WI38 (cell line): Measurements from ENCODE around the gene SNPH.

ENCODE experiments used
- H3K4me3 ChIP-seq: 2 replicates; pipeline ENCODE4 v1.5.1; 2011; ENCODE audit warnings: low read depth, mild to moderate bottlenecking, control low read depth, low read length
- TF ChIP-seq, protein P1 (sequence below): IDR thresholded peaks from 2 replicates; pipeline ENCODE4 v1.5.1; 2012; ENCODE audit warnings: low read depth, mild to moderate bottlenecking, control low read depth, low read length

Gene SNPH

DNA sequence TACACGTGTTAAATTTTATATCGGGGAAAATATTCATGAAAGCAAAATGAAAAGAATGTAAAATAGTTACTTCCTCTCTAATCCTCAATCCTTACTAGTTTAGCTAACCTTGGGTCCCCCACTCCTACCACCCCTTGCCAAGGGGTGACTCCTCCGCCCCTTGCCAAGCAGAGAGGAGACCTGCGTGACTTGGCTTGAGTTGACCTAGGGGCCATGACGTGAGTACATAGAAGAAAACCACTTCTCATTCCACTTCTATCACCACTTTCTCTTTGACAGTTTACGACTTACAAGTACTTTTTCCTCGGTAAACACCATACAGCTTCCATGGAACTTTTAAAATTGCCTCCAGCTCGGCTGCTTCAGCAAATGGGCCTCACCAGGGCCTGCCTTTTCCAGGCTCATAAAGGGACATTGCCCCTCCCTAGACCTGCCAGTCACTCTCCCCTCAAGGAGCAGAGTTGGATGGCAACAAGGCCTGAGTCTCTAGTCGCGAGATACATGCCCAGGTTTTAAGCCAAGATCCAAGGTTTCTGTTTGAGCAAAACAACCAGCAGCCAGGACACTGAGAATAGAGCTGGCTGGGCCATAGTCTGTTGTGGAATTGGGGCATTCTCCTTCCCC is 32.9 kb downstream of the SNPH start:
- H3K4me3 ChIP-seq: no peak overlapping the region
- TF ChIP-seq, protein P1, sequence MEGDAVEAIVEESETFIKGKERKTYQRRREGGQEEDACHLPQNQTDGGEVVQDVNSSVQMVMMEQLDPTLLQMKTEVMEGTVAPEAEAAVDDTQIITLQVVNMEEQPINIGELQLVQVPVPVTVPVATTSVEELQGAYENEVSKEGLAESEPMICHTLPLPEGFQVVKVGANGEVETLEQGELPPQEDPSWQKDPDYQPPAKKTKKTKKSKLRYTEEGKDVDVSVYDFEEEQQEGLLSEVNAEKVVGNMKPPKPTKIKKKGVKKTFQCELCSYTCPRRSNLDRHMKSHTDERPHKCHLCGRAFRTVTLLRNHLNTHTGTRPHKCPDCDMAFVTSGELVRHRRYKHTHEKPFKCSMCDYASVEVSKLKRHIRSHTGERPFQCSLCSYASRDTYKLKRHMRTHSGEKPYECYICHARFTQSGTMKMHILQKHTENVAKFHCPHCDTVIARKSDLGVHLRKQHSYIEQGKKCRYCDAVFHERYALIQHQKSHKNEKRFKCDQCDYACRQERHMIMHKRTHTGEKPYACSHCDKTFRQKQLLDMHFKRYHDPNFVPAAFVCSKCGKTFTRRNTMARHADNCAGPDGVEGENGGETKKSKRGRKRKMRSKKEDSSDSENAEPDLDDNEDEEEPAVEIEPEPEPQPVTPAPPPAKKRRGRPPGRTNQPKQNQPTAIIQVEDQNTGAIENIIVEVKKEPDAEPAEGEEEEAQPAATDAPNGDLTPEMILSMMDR: no peak

DNA sequence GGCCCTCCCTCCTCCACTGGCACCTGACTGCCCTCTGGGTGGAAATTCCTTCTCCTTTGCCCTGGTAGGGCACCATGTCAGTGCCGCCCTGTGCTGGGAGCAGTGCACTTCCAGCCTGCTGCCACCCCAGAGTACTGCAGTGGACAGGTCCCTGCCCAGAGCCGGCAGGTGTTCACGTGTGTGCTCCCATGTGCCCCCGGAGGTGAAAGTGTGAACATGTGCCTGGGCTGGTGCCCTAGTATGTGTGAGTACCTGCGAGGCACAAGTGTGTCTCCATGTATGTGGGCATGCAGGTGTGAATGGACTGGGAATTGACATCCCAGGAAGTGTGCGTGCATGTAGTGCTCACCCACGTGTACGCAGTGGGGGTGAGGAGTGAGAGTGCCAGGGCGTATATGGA is 33.4 kb downstream of the SNPH start:
- TF ChIP-seq, protein P1: no peak
- H3K4me3 ChIP-seq: no peak overlapping the region

DNA sequence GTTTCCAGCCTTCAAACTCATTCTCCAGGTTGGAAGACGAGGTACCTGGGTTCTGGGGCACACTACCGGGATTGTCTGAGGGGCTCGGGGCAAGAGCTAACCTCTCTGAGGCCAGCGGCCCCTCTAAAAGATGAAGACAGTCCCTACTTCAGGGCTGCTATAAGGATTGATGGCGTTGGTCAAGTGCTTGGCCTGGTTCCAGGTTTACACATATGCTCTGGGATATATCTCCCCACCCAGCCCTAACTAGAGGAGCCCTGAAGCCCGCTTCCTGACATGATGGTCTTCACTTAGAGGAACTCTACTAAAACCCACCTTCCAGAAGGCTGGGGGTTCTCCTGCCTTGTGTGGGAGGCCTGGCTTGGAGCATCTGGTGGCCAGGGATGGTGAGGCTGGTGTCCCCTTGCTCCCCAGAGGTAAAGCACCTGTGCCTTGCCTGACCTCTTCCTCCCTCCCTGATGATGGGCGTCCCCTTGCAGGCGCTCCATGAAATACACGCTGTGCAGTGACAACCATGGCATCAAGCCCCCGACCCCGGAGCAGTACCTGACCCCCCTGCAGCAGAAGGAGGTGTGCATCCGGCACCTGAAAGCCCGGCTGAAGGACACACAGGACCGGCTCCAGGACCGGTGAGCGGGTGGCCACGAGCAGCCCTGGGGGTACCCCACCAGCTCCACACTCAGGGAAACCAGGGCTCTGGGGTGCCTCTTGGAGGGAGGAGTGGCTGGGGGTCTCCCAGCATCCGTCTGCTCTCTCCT is 34.2 kb downstream of the SNPH start:
- H3K4me3 ChIP-seq: no peak overlapping the region
- TF ChIP-seq, protein P1: no peak

DNA sequence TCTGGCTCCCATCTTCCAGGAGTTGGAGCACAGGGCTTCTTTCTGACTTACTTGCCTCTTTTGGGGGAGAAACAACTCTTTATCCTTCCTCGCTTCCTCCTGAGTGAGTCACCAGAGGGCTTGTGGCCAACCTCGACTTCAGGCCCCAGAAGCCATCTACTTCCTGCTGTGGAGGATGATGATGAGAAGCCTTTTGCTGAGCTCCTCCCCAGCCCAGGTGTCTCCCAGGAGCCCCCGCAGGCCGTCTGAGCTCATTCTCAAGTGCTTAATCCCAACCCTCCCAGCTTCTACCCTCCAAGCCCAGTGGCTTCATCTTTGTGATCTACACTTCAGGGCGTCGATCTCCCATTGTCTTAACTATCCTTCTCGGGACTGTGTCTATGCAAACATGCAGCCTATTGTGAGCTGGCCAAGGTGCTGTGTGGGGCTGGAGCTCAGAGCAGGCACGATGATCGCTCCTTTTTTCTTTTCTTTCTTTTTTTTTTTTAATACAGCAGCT is 35.0 kb downstream of the SNPH start:
- TF ChIP-seq, protein P1: no peak
- H3K4me3 ChIP-seq: no peak overlapping the region

DNA sequence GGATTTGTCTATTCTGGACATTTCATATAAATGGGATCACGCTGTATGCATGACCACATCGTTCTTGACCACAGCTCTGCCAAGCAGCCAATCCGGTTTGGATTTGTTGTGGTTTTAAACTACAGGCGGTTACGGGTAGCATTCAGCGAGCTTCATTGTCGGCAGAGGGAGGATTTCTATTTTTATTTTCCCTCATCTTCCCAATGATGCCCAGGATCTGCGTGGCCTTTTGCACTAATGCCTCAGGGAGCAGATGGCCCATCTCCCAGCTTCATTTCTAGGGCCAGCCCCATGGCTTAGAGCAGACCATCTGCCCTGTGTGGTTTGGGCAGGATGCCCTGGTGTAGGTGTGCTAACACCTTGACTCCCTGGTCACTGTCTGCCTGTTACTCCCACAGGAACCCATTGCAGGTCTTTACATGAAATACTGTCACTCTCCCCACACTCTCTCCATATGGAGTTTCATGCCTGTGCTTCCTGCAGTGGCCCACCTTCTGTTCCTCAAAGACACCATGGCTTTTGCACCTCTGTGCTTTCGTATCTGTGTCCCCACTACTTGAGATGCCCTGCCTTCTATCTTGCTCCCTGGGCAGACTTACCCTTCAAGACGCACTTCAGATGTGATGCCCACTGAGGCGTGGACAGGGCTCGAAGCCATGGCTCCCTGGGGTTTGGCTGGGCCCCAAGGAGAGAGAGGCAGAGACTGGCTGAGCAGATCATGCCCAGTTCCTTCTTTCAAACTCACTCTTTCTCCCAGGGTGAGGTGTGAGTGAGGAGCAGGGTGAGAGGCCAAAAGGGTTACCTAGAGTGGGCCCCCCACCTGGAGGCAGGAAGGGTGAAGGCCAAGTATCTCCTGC is 36.8 kb downstream of the SNPH start:
- no peak overlapping the region for H3K4me3 ChIP-seq
- TF ChIP-seq, protein P1: no peak

DNA sequence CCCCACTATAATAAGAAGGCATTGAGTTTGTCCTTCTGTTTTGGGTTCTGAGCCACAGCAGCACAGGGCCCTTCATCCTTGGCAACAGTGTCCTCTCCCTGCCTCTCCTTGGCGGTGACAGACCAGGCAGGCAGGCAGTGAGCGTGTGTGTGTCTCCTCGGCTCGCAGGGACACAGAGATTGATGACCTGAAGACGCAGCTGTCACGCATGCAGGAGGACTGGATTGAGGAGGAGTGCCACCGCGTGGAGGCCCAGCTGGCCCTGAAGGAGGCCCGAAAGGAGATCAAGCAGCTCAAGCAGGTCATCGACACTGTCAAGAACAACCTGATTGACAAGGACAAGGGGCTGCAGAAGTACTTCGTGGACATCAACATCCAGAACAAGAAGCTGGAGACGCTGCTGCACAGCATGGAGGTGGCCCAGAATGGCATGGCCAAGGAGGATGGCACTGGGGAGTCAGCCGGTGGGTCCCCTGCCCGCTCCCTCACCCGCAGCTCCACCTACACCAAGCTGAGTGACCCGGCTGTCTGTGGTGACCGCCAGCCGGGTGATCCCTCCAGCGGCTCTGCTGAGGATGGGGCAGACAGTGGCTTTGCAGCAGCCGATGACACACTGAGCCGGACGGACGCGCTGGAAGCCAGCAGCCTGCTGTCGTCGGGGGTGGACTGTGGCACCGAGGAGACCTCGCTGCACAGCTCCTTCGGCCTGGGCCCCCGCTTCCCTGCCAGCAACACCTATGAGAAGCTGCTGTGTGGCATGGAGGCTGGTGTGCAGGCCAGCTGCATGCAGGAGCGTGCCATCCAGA is 38.8 kb downstream of the SNPH start:
- TF ChIP-seq, protein P1: no peak
- H3K4me3 ChIP-seq: no peak overlapping the region
